Upper lobe of left lung (tissue), 6 donors: ENCODE measurements around the gene ROS1. TPM values are rescaled to one million over a fixed set of nuclear protein-coding genes. Genes with fewer than 3 reads are reported as not detected.

Experiments
- ATAC-seq, 2 donors: fragments of 200-7000 bp; cut with Tn5 transposase; one replicate each; pipeline ENCODE4 v1.9.1; 2022; ENCODE audit warnings: mild to moderate bottlenecking in 2 of 2, moderate library complexity in 2 of 2; ENCODE audit not compliant: low FRiP score in 2 of 2
- DNase-seq, 2 donors: peaks; one replicate each; pipeline ENCODE4 v3.0.0-alpha.2; 2019 to 2020
- H3K27ac ChIP-seq, 4 donors: fragments of 200-600 bp; sonication (generic); one replicate each; pipeline ENCODE4 v1.5.1; 2016 to 2019
- H3K27me3 ChIP-seq, 4 donors: fragments of 200-600 bp; sonication (generic); one replicate each; pipeline ENCODE4 v1.5.1; 2017 to 2019
- H3K36me3 ChIP-seq, 4 donors: fragments of 200-600 bp; sonication (generic); one replicate each; pipeline ENCODE4 v1.5.1; 2016 to 2019
- H3K4me1 ChIP-seq, 4 donors: fragments of 200-600 bp; sonication (generic); one replicate each; pipeline ENCODE4 v1.5.1; 2018 to 2019
- H3K4me3 ChIP-seq, 4 donors: fragments of 200-600 bp; sonication (generic); one replicate each; pipeline ENCODE4 v1.5.1; 2017 to 2019; ENCODE audit warnings: mild to moderate bottlenecking in 2 of 4, moderate library complexity in 1 of 4
- H3K9me3 ChIP-seq, 4 donors: fragments of 200-600 bp; sonication (generic); one replicate each; pipeline ENCODE4 v1.5.1; 2018 to 2019
- EP300 ChIP-seq, 4 donors: sonication (generic); formaldehyde crosslinking; IDR thresholded peaks; one replicate each; pipeline ENCODE4 v1.5.1; 2017; ENCODE audit warnings: antibody characterized with exemption in 4 of 4, control low read depth in 2 of 4
- POLR2A ChIP-seq, 4 donors: fragments of 450-650 bp; IDR thresholded peaks; one replicate each; pipeline ENCODE4 v1.5.1; 2016 to 2017; ENCODE audit warnings: antibody characterized with exemption in 4 of 4, mild to moderate bottlenecking in 2 of 4
- POLR2AphosphoS5 ChIP-seq, 2 donors: sonication (generic); formaldehyde crosslinking; IDR thresholded peaks; one replicate each; pipeline ENCODE4 v1.5.1; 2017; ENCODE audit warnings: antibody characterized with exemption in 2 of 2
- WGBS, 2 donors: methylation state at CpG; one replicate each; pipeline ENCODE4 v1.1.5; 2017 to 2018; 5-methylcytosine and 5-hydroxymethylcytosine counted together
- total RNA-seq, 6 donors: library from RNA; depleted of rRNA in 4 of 6; stranded (reverse); fragments of >200 nt in 4 of 6; gene quantifications; one replicate each; pipeline versions ENCODE4 v1.1.0 to v1.2.1, GENCODE V29; 2016 to 2021
- TF ChIP-seq, protein P1 (sequence below), 6 experiments: fragments of 450-650 bp in 4 of 6; fragments of 200-600 bp in 2 of 6; sonication (generic) in 2 of 6; IDR thresholded peaks; one replicate each; pipeline ENCODE4 v1.5.1; 2016 to 2019; ENCODE audit warnings: antibody characterized with exemption in 6 of 6
- donor health status: DM: no; HTN: no; CAD: no; lungs with moderate emphysema.
- donor health status: DM: no; HTN: yes; CAD: no; lungs with severe emphysema.

Gene ROS1
- total RNA-seq, 6 donors from 2014 or later: 39.1 to 190 (median 114) TPM

DNA sequence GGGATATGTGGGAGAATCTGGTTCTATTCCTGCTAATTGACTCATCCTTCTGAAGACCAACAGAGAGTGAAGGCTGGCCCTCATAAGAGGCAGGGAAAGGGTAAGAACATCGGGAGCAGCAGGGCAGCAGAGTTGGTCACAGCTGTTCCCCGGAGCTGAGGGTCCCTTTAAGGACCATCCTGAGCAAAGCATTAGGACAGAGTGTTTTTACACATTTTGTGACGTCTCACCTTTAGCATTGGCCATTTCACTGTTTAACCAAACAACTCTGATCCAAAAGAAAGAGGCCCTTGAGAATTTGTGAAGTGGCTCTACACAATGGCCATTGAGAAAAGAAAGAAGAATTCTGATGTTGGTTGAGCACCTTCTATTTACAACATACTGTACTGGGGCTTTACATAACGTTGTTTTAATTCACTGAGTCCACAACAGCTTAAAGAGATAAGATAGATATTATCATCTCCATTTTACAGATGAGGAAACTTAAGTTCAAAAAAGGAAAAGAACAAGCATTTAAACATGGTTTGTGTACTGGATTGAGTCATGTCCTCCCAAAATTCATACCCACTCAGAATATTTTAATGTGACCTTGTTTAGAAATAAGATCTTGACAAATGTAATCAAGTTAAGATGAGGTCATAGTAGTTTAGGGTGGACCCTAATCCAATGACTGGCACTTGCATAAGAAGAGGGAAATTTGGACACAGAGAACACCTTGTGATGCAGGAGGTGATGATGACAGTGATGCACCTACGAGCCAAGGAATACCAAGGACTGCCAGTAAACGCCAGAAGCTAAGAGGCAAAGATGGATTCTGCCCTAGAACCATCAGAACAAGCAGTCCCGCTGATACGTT lies 98.4 kb downstream of the ROS1 start:
- ATAC-seq: peak in 1 of 2 donors; percentile 55
- TF ChIP-seq POLR2AphosphoS5 (IDR thresholded peaks at IDR 0.05) (no peak), EP300 (IDR thresholded peaks at IDR 0.05) (no peak), POLR2A (IDR thresholded peaks at IDR 0.05) (no peak)
- TF ChIP-seq, protein P1, sequence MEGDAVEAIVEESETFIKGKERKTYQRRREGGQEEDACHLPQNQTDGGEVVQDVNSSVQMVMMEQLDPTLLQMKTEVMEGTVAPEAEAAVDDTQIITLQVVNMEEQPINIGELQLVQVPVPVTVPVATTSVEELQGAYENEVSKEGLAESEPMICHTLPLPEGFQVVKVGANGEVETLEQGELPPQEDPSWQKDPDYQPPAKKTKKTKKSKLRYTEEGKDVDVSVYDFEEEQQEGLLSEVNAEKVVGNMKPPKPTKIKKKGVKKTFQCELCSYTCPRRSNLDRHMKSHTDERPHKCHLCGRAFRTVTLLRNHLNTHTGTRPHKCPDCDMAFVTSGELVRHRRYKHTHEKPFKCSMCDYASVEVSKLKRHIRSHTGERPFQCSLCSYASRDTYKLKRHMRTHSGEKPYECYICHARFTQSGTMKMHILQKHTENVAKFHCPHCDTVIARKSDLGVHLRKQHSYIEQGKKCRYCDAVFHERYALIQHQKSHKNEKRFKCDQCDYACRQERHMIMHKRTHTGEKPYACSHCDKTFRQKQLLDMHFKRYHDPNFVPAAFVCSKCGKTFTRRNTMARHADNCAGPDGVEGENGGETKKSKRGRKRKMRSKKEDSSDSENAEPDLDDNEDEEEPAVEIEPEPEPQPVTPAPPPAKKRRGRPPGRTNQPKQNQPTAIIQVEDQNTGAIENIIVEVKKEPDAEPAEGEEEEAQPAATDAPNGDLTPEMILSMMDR (IDR thresholded peaks at IDR 0.05): no peak
- Histone ChIP-seq H3K36me3 (no peaks in the 10 kb centered on the region), H3K27ac (no peak overlapping the region), H3K4me3 (no peak overlapping the region), H3K9me3 (no peaks in the 10 kb centered on the region), H3K4me1 (no peaks in the 10 kb centered on the region), H3K27me3 (no peaks in the 10 kb centered on the region)
- DNase-seq: no peak
- 60% methylated on average over 8 of the region's 8 CpGs for WGBS, 2 donors

DNA sequence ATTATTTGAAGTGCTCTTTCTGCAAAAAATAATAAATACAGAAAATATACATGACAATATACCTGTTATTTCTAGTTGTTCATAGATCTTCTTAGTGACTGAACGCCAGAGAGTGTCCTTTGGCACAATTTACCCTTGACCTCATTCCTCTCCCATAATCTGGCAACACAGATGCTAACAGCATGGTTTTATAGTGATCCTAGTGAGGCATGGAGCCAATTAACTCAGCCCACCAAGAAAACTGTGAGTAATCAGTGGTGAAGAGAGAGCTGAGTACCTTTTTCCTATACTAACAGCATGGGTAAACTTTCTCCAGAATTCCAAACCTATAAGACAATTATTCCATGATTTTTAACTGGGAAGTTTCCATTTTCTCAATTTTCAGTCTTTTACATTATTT lies 99.3 kb downstream of the ROS1 start:
- H3K27ac ChIP-seq: no peak overlapping the region
- ATAC-seq (no peak), DNase-seq (no peak)
- no peaks in the 10 kb centered on the region for H3K4me1 ChIP-seq
- no peaks in the 10 kb centered on the region for H3K9me3 ChIP-seq
- 79 to 86% methylated on average over 1 of the region's 1 CpG for WGBS, 2 donors
- H3K4me3 ChIP-seq: no peak overlapping the region
- TF ChIP-seq POLR2AphosphoS5 (IDR thresholded peaks at IDR 0.05) (no peak), EP300 (IDR thresholded peaks at IDR 0.05) (no peak), POLR2A (IDR thresholded peaks at IDR 0.05) (no peak)
- TF ChIP-seq, protein P1 (IDR thresholded peaks at IDR 0.05): no peak
- H3K27me3 ChIP-seq: no peaks in the 10 kb centered on the region
- H3K36me3 ChIP-seq: no peaks in the 10 kb centered on the region

DNA sequence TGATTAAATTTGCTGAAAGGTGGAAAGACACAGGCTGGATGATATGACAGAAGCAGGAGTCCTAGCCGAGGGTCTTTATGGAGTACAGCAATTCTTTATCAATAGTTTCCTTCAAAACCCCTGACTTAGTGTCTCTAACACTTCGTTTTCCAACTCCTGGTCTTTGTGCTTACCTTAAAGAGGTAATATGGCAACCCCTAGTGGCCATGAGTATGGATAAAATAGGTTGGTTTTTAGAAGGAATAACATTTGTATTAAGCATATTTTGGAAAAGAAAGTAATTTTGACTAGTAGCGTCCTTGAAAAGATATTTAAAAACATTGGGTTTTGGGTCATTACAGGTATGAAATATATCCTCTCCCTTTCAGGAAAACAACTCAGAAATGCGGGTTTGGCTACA lies 108.5 kb downstream of the ROS1 start:
- 48 to 51% methylated on average over 4 of the region's 4 CpGs for WGBS, 2 donors
- DNase-seq (no peak), ATAC-seq (no peak)
- H3K27ac ChIP-seq: no peak overlapping the region
- no peak overlapping the region for H3K4me3 ChIP-seq
- H3K9me3 ChIP-seq: no peaks in the 10 kb centered on the region
- no peak for TF ChIP-seq EP300 (IDR thresholded peaks at IDR 0.05)
- no peak for TF ChIP-seq POLR2AphosphoS5 (IDR thresholded peaks at IDR 0.05)
- no peak for TF ChIP-seq POLR2A (IDR thresholded peaks at IDR 0.05)
- TF ChIP-seq, protein P1 (IDR thresholded peaks at IDR 0.05): peak in 1 of 6 experiments; percentile 23
- H3K36me3 ChIP-seq: no peaks in the 10 kb centered on the region
- no peaks in the 10 kb centered on the region for H3K4me1 ChIP-seq
- no peaks in the 10 kb centered on the region for H3K27me3 ChIP-seq

DNA sequence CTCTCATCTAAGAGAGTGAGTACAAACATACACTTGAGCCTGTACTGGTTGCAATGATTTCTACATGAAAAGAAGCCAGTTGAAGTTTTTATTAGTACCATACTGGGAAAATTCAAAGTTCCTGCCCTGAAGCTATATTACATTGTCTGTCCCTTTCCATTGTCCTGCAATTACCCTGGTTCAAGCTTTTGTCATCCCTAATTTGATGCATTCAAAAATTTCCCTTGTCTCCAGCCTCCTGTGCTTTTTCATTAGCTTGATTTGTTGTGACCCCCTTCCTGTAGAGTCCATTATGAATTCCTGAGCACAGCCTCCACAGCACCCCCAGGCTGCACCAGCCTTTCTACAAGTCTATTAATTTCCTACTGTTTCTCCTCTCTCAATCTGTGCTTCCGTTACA lies 114.0 kb downstream of the ROS1 start:
- ATAC-seq (no peak), DNase-seq (no peak)
- no peaks in the 10 kb centered on the region for H3K36me3 ChIP-seq

More for the DNA sequence above, 114.0 kb downstream of the ROS1 start:
- no peak overlapping the region for H3K27ac ChIP-seq
- no peak overlapping the region for H3K4me3 ChIP-seq
- H3K9me3 ChIP-seq: no peaks in the 10 kb centered on the region
- no peaks in the 10 kb centered on the region for H3K27me3 ChIP-seq
- TF ChIP-seq EP300 (IDR thresholded peaks at IDR 0.05) (no peak), POLR2AphosphoS5 (IDR thresholded peaks at IDR 0.05) (no peak)
- TF ChIP-seq, protein P1 (IDR thresholded peaks at IDR 0.05): no peak
- 86 to 95% methylated on average over 1 of the region's 1 CpG for WGBS, 2 donors
- H3K4me1 ChIP-seq: peaks cover 0 to 1% (median 0%) of the 10 kb centered on the region in 4 donors
